ENCODE results near the gene SBK2.

DNA sequence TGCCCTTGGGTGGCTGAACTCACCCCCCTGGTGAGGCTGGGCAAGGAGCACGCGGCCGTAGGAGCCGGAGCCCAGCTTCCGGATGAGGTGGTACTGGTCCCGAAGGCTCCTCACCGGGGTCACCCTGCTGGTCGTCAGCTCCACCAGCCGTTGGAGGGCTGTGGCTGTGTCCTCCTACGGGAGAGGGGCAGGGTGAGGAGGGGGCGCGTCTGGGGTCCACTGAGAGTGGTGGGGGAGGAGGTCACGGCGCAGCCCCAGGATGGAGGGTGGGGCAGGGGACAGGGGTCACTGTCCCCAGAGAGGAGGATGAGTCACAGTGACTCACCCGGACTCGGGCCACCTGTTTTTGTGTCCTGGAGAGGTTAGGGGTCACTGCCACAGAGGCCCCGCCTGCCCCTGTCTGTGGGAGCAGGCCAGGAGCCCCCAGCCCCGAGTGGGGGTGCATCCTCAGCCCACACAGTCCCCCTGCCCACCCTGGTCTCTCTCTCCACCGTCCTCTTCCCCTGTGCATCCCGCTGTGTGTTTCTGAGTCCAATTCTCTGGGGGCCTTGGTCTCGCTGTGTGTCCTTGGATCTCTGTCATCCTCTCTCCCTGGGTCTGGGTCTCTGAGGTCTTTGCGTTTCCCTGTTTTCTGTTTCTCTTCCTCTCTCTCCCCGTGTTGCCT lies 8.0 kb upstream of the SBK2 start:
- TF ChIP-seq, protein P1, sequence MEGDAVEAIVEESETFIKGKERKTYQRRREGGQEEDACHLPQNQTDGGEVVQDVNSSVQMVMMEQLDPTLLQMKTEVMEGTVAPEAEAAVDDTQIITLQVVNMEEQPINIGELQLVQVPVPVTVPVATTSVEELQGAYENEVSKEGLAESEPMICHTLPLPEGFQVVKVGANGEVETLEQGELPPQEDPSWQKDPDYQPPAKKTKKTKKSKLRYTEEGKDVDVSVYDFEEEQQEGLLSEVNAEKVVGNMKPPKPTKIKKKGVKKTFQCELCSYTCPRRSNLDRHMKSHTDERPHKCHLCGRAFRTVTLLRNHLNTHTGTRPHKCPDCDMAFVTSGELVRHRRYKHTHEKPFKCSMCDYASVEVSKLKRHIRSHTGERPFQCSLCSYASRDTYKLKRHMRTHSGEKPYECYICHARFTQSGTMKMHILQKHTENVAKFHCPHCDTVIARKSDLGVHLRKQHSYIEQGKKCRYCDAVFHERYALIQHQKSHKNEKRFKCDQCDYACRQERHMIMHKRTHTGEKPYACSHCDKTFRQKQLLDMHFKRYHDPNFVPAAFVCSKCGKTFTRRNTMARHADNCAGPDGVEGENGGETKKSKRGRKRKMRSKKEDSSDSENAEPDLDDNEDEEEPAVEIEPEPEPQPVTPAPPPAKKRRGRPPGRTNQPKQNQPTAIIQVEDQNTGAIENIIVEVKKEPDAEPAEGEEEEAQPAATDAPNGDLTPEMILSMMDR (IDR thresholded peaks at IDR 0.05): no peak
- TF ChIP-seq POLR2AphosphoS5 (IDR thresholded peaks at IDR 0.05) (no peak), POLR2A (IDR thresholded peaks at IDR 0.05) (no peak)
